Type B pancreatic cell (in vitro differentiated cells): ENCODE data around the gene MGAT5. TPM values are rescaled to one million over a fixed set of nuclear protein-coding genes. Genes with fewer than 3 reads are reported as not detected.

Source experiments
- DNase-seq: peaks from one replicate; pipeline ENCODE4 v3.0.0; 2021; ENCODE audit warnings: mixed read lengths; ENCODE audit not compliant: unreplicated experiment; ENCODE audit errors: extremely low spot score
- H3K27ac Mint-ChIP-seq: 2 replicates; pipeline ENCODE4 v1.8.0; 2021; ENCODE audit warnings: mild to moderate bottlenecking, mixed read lengths
- H3K27me3 Mint-ChIP-seq: 2 replicates; pipeline ENCODE4 v1.8.0; 2021; ENCODE audit warnings: mixed read lengths
- H3K36me3 Mint-ChIP-seq: 2 replicates; pipeline ENCODE4 v1.8.0; 2021; ENCODE audit warnings: mixed read lengths
- H3K4me1 Mint-ChIP-seq: one replicate; pipeline ENCODE4 v1.8.0; 2021; ENCODE audit warnings: mixed read lengths; ENCODE audit not compliant: unreplicated experiment
- H3K4me3 Mint-ChIP-seq: 2 replicates; pipeline ENCODE4 v1.8.0; 2021; ENCODE audit warnings: mild to moderate bottlenecking, mixed read lengths
- H3K9me3 Mint-ChIP-seq: 2 replicates; pipeline ENCODE4 v1.8.0; 2021; ENCODE audit warnings: mixed read lengths
- CTCF ChIP-seq: fragments of 200-600 bp; sonication (generic); conservative IDR thresholded peaks from 2 replicates; pipeline ENCODE4 v1.5.0; 2021; ENCODE audit warnings: antibody characterized with exemption, mild to moderate bottlenecking
- total RNA-seq: library from RNA; stranded (reverse); gene quantifications from 2 replicates; pipeline ENCODE4 v1.2.1, GENCODE V29; 2021; ENCODE audit warnings: low replicate concordance

MGAT5 gene
- total RNA-seq, 1 donor from 2014 or later: 37.2 TPM

GRCh38 chr2:134226601-134227000, 27.3 kb upstream of the MGAT5 start:
- Mint-ChIP-seq H3K4me3 (no peak overlapping the region), H3K27ac (no peak overlapping the region), H3K9me3 (peaks cover 13% of the 10 kb centered on the region), H3K27me3 (no peaks in the 10 kb centered on the region), H3K4me1 (no peaks in the 10 kb centered on the region), H3K36me3 (peaks cover 9% of the 10 kb centered on the region)
- no peak for TF ChIP-seq CTCF
- no peak for DNase-seq

- no peak for TF ChIP-seq CTCF
- H3K27me3 Mint-ChIP-seq: no peaks in the 10 kb centered on the region
- H3K4me1 Mint-ChIP-seq: no peaks in the 10 kb centered on the region
- no peak for DNase-seq
- H3K27ac Mint-ChIP-seq: no peak overlapping the region
- H3K36me3 Mint-ChIP-seq: peaks cover 9% of the 10 kb centered on the region
- H3K9me3 Mint-ChIP-seq: peaks cover 13% of the 10 kb centered on the region
- no peak overlapping the region for H3K4me3 Mint-ChIP-seq
These were observed 26.2 kb upstream of the MGAT5 start for GRCh38 chr2:134227666-134228065.

GRCh38 chr2:134228493-134228903, 25.4 kb upstream of the MGAT5 start:
- Mint-ChIP-seq H3K4me3 (no peak overlapping the region), H3K27ac (no peak overlapping the region), H3K4me1 (no peaks in the 10 kb centered on the region), H3K36me3 (peaks cover 9% of the 10 kb centered on the region), H3K27me3 (no peaks in the 10 kb centered on the region), H3K9me3 (peaks cover 13% of the 10 kb centered on the region)
- TF ChIP-seq CTCF: peak; percentile 57
- no peak for DNase-seq

- Mint-ChIP-seq H3K4me1 (no peaks in the 10 kb centered on the region), H3K27me3 (no peaks in the 10 kb centered on the region), H3K27ac (no peak overlapping the region), H3K4me3 (no peak overlapping the region), H3K9me3 (peaks cover 13% of the 10 kb centered on the region), H3K36me3 (peaks cover 9% of the 10 kb centered on the region)
- DNase-seq: no peak
- TF ChIP-seq CTCF: no peak
These were observed 24.3 kb upstream of the MGAT5 start for GRCh38 chr2:134229540-134229939.

GRCh38 chr2:134230885-134231284, 23.0 kb upstream of the MGAT5 start:
- H3K27ac Mint-ChIP-seq: no peak overlapping the region
- no peak overlapping the region for H3K4me3 Mint-ChIP-seq
- H3K4me1 Mint-ChIP-seq: no peaks in the 10 kb centered on the region

More at GRCh38 chr2:134230885-134231284, 23.0 kb upstream of the MGAT5 start:
- Mint-ChIP-seq H3K27me3 (no peaks in the 10 kb centered on the region), H3K9me3 (peaks cover 13% of the 10 kb centered on the region), H3K36me3 (peaks cover 9% of the 10 kb centered on the region)
- DNase-seq: no peak
- no peak for TF ChIP-seq CTCF
